ENCODE data around the gene MRPS27. TPM values are rescaled to one million over a fixed set of nuclear protein-coding genes. Genes with fewer than 3 reads are reported as not detected.
"Not testable (repeated sequence)": the region's sequence is repeated elsewhere in the genome, so short reads cannot be mapped to it uniquely, and the experiment has no call there.

The MRPS27 gene
- total RNA-seq, 1 experiment from 2014 or later = 88.6 TPM

- CTCF ChIA-PET = no interaction called here
Observed at GRCh38 chr5:72298711-72299110, 21.3 kb downstream of the MRPS27 start.

GRCh38 chr5:72298136-72298535, 21.9 kb downstream of the MRPS27 start:
- POLR2A ChIA-PET (ENCODE audit: low non-redundant PET); H3K27ac ChIP-seq (ENCODE audit: low read depth, low read length, poor library complexity, severe bottlenecking); DNase-seq (ENCODE audit: low spot score); H3K27me3 ChIP-seq (replicated peaks; ENCODE audit: insufficient read depth, low read depth, low read length, poor library complexity); BruUV-seq (replicated peaks); H3K9me3 ChIP-seq (ENCODE audit: low read depth, low read length, poor library complexity, severe bottlenecking); intact Hi-C loops (cut with micrococcal nuclease; ENCODE audit: unreplicated experiment); H3K4me3 ChIP-seq (ENCODE audit: low read depth, low read length, poor library complexity, severe bottlenecking); CTCF ChIA-PET: not testable (repeated sequence)
- peaks cover 31% of the 10 kb centered on the region for H3K36me3 ChIP-seq (ENCODE audit: insufficient read depth, low read length, poor library complexity, severe bottlenecking)
- peaks cover 15% of the 10 kb centered on the region for H3K4me1 ChIP-seq (ENCODE audit: insufficient read depth, low read length, poor library complexity, severe bottlenecking)

More at GRCh38 chr5:72298711-72299110, 21.3 kb downstream of the MRPS27 start:
- H3K27ac ChIP-seq (ENCODE audit: low read depth, low read length, poor library complexity, severe bottlenecking) = no peak overlapping the region
- peaks cover 28% of the 10 kb centered on the region for H3K36me3 ChIP-seq (ENCODE audit: insufficient read depth, low read length, poor library complexity, severe bottlenecking)
- DNase-seq (ENCODE audit: low spot score) = no peak
- POLR2A ChIA-PET (ENCODE audit: low non-redundant PET) = no interaction called here
- H3K4me3 ChIP-seq (ENCODE audit: low read depth, low read length, poor library complexity, severe bottlenecking) = no peak overlapping the region
- H3K4me1 ChIP-seq (ENCODE audit: insufficient read depth, low read length, poor library complexity, severe bottlenecking) = peaks cover 14% of the 10 kb centered on the region
- TF ChIP-seq EZH2 (IDR thresholded peaks at IDR 0.05; ENCODE audit: borderline replicate concordance, low read depth, low read length, poor library complexity, severe bottlenecking) (no peak), CTCF (conservative IDR thresholded peaks at IDR 0.05; ENCODE audit: low read depth, low read length) (no peak)
- no TSS peak for BruUV-seq (replicated peaks)
- no peaks in the 10 kb centered on the region for H3K27me3 ChIP-seq (replicated peaks; ENCODE audit: insufficient read depth, low read depth, low read length, poor library complexity)
- intact Hi-C loops (cut with micrococcal nuclease; ENCODE audit: unreplicated experiment) = no loop called here
- H3K9me3 ChIP-seq (ENCODE audit: low read depth, low read length, poor library complexity, severe bottlenecking) = no peaks in the 10 kb centered on the region

- no peak overlapping the region for H3K27ac ChIP-seq (ENCODE audit: low read depth, low read length, poor library complexity, severe bottlenecking)
- H3K9me3 ChIP-seq (ENCODE audit: low read depth, low read length, poor library complexity, severe bottlenecking) = no peaks in the 10 kb centered on the region
- TF ChIP-seq EZH2 (IDR thresholded peaks at IDR 0.05; ENCODE audit: borderline replicate concordance, low read depth, low read length, poor library complexity, severe bottlenecking) (no peak), CTCF (conservative IDR thresholded peaks at IDR 0.05; ENCODE audit: low read depth, low read length) (no peak)
- no peak overlapping the region for H3K4me3 ChIP-seq (ENCODE audit: low read depth, low read length, poor library complexity, severe bottlenecking)
- POLR2A ChIA-PET (ENCODE audit: low non-redundant PET) = no interaction called here
- intact Hi-C loops (cut with micrococcal nuclease; ENCODE audit: unreplicated experiment) = no loop called here
- CTCF ChIA-PET = no interaction called here
- DNase-seq (ENCODE audit: low spot score) = no peak
- H3K27me3 ChIP-seq (replicated peaks; ENCODE audit: insufficient read depth, low read depth, low read length, poor library complexity) = no peaks in the 10 kb centered on the region
- no TSS peak for BruUV-seq (replicated peaks)
- H3K36me3 ChIP-seq (ENCODE audit: insufficient read depth, low read length, poor library complexity, severe bottlenecking) = peaks cover 38% of the 10 kb centered on the region
- peaks cover 12% of the 10 kb centered on the region for H3K4me1 ChIP-seq (ENCODE audit: insufficient read depth, low read length, poor library complexity, severe bottlenecking)
Observed at GRCh38 chr5:72296256-72296655, 23.8 kb downstream of the MRPS27 start.

- intact Hi-C loops (cut with micrococcal nuclease; ENCODE audit: unreplicated experiment) = no loop called here
- POLR2A ChIA-PET (ENCODE audit: low non-redundant PET) = no interaction called here
Observed at GRCh38 chr5:72295539-72295938, 24.5 kb downstream of the MRPS27 start.

More at GRCh38 chr5:72295539-72295938, 24.5 kb downstream of the MRPS27 start:
- no TSS peak for BruUV-seq (replicated peaks)
- H3K36me3 ChIP-seq (ENCODE audit: insufficient read depth, low read length, poor library complexity, severe bottlenecking) = peaks cover 38% of the 10 kb centered on the region
- H3K9me3 ChIP-seq (ENCODE audit: low read depth, low read length, poor library complexity, severe bottlenecking) = no peaks in the 10 kb centered on the region
- TF ChIP-seq CTCF (conservative IDR thresholded peaks at IDR 0.05; ENCODE audit: low read depth, low read length) (no peak), EZH2 (IDR thresholded peaks at IDR 0.05; ENCODE audit: borderline replicate concordance, low read depth, low read length, poor library complexity, severe bottlenecking) (no peak)
- H3K4me1 ChIP-seq (ENCODE audit: insufficient read depth, low read length, poor library complexity, severe bottlenecking) = peaks cover 8% of the 10 kb centered on the region
- no peaks in the 10 kb centered on the region for H3K27me3 ChIP-seq (replicated peaks; ENCODE audit: insufficient read depth, low read depth, low read length, poor library complexity)
- no peak overlapping the region for H3K4me3 ChIP-seq (ENCODE audit: low read depth, low read length, poor library complexity, severe bottlenecking)
- no peak overlapping the region for H3K27ac ChIP-seq (ENCODE audit: low read depth, low read length, poor library complexity, severe bottlenecking)
- CTCF ChIA-PET = no interaction called here
- DNase-seq (ENCODE audit: low spot score) = no peak

Measured in A673 (cell line).